SW480 (cell line): ENCODE results near the gene SPRING1.

ENCODE experiments used
- DNase-seq: peaks from one replicate; pipeline ENCODE4 v3.0.0-alpha.2; 2016; ENCODE audit warnings: low spot score

The SPRING1 gene

DNA sequence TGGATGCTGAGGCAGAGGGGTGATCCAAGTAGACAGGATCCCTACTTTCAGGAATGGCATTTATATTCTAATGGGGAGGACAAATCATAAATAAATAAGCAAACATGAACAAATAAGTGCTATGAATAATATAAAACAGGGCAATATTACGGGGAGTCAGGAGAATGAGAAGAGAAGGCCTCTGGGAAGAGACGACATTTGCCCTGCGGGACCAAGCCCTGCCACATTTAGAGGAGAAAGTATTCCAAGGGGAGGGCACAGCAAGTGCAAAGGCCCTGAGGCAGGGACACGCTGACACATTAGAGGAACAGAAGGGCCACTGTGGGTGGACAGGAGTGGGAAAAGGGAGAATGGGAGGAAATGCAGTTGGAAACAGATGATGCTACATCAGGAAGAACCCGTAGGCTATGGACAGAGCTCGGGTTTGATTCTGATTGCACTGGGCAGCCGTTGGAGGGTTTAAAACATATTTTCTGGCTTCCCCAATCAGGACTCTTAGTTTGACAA lies 1.6 kb upstream of the SPRING1 start:
- no peak for DNase-seq

GRCh38 chr12:116736962-116737773 lies 701 bp downstream of the SPRING1 start:
- no peak for DNase-seq

DNA sequence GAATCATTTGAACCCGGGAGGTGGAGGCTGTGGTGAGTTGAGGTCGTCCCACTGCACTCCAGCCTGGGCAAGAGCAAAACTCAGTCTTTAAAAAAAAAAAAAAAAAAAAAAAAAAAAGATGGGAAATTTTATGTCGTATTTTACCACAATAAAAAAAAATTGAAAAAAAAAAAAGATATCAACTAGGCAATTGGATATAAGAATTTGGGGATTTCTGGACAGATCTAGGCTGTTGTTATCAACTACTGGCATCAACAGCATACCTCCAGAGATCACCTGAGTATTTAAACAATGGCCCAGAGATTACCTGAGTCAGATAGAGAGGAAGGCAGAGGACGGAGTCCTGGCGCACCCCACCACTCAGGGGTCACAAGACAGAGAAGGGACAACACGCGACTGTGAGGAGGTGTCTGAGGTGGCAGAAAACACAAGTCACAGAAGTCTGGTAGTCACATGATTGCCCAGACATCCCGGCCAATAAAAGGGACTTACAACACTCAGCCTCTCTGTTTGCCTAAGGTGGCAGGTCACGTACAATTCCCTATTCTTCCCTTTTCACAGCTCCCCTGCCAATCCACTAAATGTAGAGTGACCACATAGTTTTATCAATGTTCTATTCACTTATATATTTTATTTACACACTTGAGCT lies 1.8 kb downstream of the SPRING1 start:
- DNase-seq = no peak

DNA sequence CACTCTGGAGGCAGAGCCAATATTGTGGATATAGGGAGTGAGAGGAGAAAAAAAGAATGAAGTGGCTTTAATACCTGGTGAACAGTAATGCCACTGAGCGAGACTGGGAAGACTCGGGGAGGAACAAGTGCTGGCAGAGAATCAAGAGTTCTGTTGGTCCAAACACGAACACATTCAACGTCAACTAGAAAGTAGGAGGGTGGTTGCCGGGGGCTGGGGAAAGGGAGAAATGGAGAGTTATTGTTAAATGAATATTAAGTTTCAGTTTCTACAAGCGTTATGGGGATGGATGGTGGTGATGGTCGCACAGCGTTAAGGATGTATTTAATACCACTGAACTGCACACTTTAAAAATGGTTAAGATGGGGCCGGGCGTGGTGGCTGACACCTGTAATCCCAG lies 2.8 kb downstream of the SPRING1 start:
- DNase-seq = no peak

DNA sequence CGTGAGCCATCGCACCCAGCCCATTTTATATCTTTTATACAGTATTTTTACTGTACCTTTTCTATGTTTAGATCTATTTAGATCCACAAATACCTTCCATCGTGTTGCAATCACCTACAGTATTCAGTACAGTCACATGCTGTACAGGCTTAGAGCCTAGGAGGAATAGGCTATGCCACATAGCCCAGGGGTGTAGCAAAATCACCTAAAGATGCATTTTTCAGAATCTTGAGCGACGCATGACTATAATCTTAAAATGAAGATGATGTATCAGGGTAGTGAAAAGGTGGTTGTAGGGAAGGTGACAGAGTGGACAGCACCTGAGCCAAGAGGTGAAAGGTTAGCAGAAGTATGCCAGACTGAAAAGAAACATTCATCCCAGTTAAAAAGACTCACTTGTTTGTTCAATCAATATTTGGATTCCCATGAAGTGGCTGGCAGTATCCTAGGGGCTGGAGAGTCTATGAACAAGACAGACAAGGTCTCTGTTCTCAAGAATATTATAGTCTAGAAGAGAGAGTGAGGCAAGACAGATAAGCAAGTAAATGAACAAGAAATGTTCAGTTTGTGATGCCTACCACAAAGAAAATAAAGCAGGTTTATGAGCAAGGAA lies 3.6 kb downstream of the SPRING1 start:
- no peak for DNase-seq

DNA sequence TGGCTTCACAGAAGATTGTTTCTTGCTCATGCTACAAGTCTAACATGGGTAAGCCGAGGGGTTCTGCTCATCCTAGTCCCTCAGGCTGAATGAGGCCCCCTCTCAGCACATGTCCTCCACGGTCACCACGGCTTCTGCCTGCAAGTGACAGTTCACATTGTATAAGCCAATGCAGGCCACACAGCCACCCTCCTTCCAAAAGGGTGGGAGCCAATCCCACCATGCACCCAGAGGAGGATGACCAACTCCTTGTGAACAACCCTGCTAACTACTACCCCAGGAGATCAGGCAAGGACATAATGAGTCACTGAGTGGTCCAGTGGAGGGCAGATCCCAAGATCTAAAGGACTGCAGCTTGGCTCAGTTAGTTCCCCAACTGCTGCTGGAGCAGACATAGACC lies 6.1 kb downstream of the SPRING1 start:
- no peak for DNase-seq

DNA sequence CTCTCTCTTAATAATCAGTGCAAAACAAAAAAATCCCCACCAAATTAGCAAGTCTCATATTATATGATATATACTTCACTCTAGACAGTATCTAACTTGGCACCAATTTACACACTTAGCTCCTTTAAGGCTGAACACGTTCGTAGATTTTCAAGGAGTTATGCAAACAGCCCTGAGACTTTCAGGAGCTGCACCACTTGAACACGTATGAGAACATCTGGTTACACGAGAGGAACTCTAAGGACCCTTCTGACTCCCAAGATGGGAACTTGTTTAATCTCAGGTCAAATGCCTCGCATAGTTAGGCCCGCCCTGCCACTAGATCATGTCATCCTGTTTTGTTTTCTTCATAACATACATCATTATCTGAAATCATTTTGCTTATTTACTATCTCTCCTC lies 10.0 kb downstream of the SPRING1 start:
- DNase-seq = no peak

DNA sequence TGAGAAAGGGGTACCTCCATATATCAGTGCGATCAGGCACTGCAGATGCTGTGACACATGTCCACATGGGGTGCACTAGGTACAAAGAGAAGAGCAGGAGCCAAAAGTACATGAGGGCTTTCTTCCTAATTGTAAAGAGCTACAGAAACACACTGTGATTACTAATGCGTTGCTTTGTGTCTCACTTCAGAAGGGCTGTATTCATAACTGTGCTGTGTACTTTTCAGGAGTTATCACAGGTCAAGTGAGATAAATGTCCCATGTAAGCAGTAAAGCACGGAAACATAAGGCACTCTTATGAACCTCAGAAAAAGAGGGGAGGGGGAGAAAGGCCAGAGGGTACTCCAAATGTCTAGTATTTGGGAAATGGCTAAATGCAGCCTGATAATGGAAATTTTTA lies 10.6 kb downstream of the SPRING1 start:
- no peak for DNase-seq

GRCh38 chr12:116726694-116727093 lies 11.2 kb downstream of the SPRING1 start:
- DNase-seq = no peak

- DNase-seq = no peak
Observed at GRCh38 chr12:116722245-116722644, 15.6 kb downstream of the SPRING1 start.

DNA sequence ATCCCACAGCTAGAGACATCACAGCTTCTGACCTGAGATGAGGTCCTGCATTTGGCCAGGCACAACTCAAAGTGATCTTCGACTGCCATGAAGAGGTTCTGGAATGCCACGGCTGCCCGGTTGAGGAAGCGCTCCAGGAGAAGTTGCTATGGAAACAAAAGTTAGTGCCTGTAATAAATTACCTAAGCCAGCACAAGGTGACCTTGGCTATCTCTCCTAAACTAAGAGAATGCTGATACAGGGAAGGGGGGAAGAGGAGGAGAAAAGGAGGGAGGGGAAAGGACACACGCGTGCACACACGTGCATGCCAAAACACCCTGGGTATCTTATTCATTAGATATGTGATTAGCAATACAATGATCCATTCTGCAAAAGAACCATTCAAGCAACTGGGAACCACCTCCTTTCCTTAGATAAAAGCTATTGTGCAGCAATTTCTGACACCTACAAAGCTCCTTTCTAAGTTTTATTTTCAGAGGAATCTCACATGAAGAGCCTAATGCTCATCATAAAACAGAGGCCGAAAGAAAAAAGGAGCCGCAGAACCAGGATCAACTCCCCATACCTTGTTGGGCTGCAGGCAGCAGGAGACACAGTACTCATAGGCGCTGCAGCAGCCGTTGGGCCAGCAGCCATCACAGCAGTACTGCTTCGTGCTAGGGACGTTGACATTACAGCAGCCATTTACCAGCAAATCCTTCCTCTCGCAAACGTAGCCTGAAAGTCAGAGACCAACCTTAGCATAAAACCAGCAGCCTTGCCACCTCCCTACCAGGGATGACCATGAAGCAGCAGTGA lies 17.9 kb downstream of the SPRING1 start:
- no peak for DNase-seq

DNA sequence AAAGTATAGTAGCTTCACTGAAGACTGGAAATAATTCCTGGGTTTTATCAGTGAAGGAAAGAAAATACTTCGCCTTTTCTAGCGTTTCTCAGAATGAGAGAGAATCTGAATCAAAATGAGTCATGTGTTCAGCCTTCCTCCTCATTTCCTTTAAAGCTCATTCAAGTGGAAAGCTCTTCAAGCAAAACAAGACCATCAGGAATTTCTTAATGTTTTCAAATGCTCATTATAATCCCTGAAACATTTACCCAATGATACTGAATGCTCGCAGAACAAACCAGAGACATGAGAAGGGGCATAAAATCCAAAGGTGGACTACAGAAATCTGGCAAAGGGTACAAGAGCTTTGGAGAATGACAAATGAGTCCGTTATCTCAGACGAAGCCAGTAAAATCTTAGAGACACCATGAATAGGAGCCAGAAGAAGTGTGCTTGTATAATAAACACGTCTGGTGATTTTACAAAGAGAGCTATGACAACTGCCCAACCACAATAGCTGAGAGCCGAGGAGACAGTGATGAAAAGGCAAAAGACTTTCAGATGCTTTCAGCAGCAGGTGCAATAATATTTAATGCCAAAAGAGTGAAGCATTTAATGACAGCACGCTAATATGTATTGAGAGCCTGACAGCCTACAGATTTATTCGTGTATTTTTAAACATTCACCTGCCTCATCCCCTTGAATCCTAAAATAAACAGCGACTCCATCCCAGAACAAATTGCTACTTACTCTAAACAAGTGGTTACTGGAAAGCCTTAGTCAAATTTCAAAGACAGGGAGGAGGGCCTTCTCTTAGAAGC lies 19.0 kb downstream of the SPRING1 start:
- DNase-seq = no peak

DNA sequence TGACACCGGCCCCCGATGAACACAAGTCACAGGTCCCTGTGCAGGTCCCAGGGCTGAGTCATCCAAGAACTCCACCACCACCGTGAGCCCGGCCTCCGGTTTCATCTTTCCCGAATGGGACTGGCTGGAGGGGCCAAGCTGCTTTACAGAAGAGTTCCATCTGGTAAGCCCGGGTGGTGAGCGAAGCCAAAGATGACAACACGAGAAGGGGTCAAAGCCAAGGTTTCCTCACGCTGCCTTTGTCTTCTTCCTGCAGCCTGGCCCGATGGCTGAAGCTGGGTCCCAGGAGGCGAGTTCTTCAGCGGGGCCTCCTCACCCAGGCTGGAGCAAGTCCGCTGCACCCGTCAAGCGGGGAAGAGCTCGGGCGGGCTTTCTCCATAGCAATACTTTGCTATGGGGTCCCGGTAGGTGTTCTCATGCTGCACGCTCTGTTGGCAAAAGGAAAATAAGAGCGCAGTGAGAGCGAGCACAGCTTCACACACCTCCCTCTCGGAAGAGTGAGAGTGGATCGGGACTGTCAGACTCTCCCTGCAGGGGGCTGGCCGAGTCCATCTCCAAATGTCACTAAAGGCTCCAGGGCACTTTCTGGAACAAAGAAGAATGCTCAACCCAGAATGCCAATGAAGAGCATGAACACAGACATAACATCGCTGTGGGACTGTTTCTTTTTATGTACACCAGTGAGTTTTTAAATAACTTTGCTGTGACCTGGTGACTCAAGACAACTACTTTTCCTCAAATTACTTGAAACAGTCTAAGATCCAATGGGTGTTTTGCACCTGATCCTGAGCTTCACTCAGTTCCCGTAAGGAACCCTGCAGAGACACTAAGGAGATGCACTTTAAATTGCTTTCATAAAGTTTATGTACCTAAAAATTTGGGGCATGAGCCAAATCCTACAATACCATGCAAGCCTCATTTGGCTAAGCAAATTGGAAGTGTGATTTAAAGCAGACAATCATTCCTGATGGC lies 20.1 kb downstream of the SPRING1 start:
- no peak for DNase-seq

- no peak for DNase-seq
Observed at GRCh38 chr12:116714175-116714574, 23.7 kb downstream of the SPRING1 start.

DNA sequence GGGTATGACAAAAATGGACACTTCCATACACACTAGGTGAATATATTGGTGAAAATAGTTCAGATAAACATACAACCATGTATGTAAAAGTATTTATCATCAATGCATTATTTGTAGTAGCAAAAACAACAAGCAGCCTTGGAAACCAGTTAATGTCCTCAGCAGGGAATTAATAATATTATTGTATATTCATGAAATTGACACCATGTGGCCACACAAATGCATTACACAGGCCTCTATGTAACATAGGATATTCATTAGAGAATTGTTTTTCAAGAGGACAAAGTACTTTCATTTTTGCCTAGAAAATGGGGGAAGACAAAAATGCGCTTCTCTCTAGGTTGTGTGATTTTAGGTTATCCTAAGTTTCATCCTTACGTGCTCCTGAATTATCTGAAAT lies 24.3 kb downstream of the SPRING1 start:
- no peak for DNase-seq

DNA sequence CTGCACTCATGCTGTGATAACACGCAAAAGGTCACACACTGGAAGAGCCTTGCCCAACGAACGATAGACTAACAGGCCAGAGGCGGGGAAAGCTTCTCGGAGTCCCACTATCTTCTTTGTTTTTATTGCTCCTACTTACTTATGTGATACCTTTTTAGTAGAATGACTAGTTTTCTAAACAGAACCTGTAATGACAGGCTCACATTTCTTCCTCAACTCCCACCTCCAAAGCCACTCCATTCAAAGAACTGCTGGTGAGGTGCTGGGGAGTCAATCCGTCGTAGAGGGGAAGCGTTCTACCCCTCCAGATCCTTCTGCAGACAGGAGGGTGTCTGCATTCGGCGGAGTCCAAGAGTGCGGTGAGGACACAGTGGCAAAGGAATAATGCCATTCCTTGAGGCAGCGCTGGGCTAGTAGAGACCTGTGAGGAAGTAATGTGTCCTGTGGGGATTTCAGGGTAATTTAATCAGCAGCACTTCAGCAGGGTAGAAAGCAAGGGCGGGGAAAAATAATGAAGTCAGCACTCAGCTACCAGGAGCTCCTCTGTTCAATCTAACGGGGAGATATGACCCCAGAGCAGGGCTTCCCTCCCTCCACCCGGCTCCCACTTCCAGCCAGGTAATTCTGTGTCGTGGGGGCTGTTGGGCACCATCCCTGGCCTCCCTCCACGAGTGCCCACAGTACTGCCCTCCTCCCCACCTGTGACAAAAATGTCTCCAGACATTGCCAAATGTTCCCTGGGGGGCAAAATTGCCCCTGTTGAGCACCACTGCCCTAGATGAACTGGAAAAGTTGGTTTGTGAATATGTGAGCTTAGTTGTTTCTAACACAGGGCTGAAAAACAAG lies 25.2 kb downstream of the SPRING1 start:
- no peak for DNase-seq

DNA sequence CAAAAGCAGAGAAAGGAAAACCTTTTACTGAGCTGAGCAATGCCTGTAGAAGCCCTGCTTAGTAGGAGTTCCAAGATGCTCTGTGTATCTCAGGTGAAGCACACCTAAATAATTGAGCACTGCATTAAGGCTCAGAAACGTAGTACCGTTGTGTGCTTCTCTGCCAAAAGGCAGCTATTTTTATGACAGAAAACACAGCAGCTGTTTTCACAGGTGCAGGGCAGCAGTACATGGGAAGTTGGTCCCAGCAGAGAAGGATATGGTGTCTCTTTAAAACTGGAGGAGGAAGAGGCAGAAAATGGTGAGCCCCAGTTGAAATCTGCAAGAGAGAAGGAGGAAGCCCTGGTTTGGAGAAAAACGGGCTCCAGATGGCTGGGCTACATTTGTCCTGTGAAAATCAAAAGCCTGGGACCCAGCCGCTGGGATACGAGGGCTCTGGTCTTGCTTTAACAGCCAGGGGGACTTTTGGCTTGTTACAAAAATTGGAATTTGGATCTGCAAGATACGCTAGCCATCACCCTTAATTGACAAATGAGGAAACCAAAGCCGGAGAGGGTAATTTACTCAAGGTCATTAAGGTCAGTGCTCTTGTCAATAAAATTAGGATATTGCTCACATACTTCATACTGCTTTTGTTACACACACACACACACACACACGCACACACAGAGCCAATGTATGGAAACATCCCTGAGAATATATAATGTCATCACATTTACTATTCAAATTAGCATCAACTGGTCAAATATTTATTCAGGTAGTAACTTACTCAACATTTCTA lies 27.3 kb downstream of the SPRING1 start:
- no peak for DNase-seq

GRCh38 chr12:116709768-116710167 lies 28.1 kb downstream of the SPRING1 start:
- no peak for DNase-seq
